HG02763 (cell line): ENCODE data around the gene PTAFR.

Source experiments
- ATAC-seq: cut with Tn5 transposase; IDR thresholded peaks from one replicate; pipeline ENCODE4 v1.9.1; 2021; ENCODE audit warnings: mild to moderate bottlenecking, moderate library complexity; ENCODE audit not compliant: unreplicated experiment

PTAFR gene

DNA sequence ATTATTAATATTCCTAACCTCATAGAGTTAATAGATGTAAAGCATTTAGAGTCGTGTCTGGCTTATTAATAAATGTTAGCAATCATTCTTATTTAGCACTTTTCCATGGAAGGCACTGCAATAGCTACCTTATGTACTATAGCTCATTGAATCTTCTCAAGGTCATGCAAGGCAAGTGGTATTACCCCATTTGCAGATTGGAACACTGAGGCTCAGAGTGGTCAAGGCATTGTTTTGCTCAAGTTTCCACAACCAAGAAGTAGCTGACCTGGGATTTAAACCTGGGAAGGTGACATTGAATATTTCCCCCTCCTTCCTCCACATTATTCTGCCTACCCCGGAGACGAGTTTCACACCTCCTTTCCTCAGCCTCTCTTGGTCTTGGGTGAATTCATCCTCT, 50.3 kb downstream of the PTAFR start:
- ATAC-seq = no peak

DNA sequence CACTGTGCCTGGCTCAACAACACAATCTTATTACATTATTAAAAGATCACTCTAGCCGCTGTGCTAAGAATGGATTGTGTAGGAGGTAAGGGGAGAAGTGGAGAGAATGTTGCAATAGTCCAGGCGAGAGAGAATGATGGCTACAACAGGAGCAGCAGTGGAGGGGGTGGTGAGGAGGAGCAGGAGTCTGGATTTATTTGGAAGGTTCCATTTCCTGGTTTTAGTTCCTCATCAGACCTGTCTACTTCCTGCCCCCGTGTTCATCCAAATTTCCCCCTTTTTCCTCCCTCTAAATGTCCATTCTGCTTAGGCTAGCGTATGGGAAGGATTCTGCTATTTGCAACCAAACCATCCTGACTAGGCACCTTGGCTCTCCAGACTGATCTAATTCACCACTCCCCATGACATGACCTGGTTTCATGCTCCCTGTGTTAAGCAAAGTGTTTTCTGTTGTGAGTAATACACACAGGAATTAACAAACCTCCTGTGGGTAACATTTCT, 53.0 kb downstream of the PTAFR start:
- ATAC-seq = no peak

DNA sequence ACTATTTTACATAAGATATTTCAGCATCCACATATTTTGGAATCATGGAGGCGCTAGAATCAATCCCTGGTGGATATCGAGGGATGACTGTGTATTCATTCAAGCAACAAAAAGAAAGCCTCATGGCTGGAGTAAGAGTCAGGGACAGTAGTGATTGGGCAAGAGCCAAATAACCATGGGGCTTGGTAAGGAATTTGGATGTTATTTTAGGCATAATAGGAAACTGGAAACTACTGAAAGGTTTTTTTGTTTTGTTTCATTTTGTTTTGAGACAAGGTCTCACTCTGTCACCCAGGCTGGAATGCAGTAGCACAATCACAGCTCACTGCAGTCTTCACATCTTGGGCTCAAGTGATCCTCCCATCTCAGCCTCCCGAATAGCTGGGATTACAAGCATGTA, 54.3 kb downstream of the PTAFR start:
- no peak for ATAC-seq

DNA sequence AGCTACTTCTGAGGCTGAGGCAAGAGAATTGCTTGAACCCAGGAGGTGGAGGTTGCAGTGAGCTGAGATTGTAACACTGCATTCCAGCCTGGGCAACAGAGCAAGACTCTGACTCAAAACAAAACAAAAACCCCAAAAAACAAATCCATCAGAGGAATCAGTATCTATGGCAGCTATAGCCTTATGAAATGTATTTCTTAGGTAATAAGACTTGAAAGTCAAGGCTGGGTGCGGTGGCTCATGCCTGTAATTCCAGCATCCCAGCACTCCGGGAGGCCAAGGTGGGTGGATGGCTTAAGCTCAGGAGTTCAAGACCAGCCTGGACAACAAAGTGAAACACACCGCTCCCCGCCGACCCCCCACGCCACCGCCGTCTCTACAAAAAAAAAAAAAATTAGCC, 56.9 kb downstream of the PTAFR start:
- ATAC-seq = no peak

DNA sequence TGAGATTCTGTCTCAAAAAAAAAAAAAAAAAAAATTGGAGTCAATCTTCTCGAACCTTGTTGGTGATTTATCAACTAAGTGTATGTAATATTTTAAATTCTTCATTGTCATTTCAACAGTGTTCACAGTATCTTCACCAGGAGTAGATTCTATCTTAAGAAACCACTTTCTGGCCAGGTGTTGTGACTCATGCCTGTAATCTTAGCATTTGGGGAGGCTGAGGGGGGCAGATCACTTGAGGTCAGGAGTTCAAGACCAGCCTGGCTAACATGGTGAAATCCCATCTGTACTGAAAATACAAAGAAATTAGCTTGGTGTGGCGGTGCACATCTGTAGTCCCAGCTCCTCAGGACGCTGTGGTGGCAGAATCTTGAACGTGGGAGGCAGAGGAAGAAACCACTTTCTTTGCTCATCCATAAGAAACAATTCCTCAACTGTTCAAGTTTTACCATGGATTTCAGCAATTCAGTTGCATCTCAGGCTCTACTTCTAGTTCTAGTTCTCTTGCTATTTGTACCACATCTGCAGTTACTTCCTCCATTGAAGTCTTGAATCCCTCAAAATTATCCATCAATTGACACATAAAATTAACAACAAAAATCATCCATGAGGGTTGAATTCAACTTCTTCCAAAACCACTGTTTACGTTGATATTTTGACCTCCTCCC, 57.7 kb downstream of the PTAFR start:
- no peak for ATAC-seq

DNA sequence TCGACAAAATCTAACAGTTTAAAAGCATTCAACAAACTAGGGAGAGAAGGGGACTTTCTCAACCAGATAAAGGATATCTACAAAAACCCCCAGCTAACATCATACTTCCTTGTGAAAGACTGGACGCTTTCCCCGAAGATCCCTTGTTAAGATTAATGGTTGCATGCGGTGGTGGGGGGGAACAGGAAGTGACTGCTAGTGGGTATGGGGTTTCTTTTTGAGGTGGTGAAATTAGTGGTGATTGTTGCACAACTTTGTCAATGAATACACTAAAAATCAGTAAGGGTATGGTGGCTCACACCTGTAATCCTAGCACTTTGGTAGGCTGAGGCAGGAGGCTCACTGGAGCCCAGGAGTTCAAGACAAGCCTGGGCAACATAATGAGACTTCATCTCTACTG, 61.2 kb downstream of the PTAFR start:
- ATAC-seq = no peak

DNA sequence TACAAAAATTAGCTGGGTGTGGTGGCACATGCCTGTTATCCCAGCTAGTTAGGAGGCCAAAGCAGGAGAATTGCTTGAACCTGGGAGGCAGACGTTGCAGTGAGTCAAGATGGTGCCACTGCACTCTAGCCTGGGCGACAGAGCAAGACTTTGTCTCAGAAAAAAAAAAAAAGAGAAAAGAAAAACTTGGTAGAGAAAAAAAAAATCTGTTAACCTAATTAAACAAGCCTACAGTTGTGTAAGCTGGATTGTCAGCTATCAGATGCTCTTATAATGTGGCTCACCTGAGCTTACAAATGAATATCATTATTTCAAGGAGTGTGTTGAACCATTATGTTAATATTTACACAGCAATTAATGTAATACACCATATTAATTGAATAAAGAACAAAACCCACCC, 61.6 kb downstream of the PTAFR start:
- no peak for ATAC-seq

DNA sequence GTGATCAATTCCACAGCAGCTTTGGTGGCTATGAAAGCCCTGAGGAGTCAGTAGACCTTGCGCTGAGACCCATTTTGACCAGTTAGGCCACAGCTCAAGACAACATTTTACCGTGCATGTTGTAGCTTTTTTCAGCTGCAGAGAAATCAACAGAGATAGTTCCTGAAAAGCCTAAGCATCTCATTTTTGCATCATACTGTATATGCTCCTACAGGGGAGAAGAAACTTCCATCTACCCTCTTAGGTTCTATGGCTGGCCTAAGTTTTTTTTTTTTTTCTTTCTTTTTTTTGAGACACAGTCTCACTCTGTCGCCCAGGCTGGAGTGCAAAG, 63.3 kb downstream of the PTAFR start:
- ATAC-seq = no peak

DNA sequence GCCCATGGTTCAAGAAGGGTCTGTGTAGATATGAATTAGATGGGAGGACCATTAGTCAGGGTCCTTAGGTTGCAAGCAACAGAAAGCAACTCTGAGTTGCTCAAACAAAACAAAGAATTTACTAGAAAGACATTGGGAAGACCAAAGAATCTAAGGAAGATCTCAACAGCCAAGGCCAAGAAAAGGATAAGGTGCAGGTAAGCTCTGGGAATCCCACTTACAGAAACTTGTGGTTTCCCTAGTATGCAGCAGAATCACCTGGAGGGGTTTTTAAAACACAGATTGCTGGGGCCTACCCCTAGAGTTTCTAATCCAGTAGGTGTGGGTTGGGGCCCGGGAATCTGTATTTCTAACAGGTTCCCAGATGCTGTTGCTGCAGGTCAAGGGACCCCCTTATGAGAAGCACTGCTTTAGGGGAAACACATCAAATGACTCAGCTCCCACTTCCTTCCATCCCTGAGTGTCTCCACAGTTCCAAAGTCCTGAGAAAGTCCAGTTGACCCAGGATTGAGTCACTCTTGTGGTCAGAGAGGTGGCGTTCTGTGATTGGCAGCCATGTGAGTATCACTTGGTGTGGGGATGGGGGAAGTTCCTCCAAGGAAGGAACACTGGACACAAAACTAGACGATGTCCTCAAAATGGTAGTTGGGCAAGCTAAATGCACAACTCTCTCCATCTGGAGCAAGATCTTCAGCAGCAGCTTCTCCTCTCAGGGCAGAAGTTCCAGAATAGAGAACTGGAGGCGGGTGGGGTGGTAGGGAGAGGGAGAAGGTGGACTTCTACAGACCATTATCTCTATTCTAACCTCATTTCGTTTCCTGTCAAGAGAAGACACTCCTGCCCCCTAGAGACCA, 63.9 kb downstream of the PTAFR start:
- no peak for ATAC-seq

DNA sequence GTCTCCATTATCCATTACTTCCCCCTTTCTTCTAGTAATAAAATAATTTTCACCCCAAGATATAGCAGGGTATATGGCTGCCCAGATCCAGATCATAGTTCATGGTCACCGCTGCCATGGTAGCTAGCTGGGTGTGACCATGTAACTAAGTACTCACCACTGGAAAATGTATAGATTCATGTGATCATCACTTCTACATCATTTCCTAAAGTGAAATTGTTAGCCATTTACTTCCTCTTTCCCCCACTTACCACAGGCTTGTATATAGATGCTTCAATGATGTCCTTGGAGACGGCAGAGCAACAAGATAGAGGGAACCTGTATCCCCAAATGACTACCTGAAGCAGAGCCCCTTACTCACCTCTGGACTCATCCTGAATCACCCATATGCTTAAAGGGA, 65.3 kb downstream of the PTAFR start:
- no peak for ATAC-seq

DNA sequence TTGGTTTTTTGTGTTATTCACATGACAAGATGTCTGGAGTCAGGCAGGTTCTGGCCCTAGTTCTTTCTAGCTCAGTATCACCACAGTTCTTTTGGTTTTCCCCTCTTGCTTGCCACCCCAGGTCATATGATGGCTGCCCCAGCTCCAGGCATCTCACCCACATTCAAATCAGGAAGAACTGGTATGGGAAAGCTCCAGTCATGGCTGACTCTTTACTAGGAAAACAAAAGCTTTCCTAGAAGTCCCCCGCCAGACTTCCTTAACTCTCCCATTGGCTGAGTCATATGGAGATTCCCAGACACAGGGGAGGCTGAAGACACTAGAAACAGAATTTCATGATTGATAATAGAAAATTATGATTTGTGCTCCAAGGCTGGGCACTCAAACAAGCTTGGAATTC, 65.9 kb downstream of the PTAFR start:
- no peak for ATAC-seq

DNA sequence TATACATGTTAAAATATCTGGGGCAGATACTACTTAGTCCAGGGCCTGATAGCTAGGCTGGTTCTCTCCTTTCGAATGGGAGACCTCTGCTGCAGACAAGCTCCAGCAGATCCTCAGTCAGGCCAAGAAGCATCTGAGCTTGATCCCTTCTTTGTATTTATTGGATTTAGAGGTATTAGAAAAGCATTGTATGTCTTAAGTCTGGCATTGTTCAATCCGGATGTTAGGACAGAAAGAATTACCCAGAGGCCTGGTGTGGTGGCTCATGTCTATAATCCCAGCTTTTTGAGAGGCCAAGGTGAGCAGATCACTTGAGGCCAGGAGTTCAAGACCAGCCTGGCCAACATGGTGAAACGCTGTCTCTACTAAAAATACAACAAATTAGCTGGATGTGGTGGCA, 66.9 kb downstream of the PTAFR start:
- ATAC-seq = no peak

DNA sequence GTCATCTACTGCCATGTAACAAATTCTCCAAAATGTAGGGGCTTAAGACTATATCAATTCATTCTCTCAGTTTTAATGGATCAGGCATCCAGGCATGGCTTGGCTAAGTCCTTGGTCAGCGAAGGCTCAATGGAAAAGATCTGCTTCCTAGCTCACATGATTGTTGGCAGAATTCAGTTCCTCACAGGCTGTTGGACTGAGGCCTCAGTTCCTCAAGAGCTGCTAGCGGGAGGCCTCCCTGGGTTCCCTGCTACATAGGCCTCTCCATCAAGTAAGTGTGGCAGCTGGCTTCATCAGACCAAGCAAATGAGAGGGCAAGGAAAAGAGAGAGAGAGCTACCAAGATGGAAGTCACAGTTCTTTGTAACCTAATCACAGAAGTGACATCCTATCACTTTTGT, 68.5 kb downstream of the PTAFR start:
- ATAC-seq = no peak

DNA sequence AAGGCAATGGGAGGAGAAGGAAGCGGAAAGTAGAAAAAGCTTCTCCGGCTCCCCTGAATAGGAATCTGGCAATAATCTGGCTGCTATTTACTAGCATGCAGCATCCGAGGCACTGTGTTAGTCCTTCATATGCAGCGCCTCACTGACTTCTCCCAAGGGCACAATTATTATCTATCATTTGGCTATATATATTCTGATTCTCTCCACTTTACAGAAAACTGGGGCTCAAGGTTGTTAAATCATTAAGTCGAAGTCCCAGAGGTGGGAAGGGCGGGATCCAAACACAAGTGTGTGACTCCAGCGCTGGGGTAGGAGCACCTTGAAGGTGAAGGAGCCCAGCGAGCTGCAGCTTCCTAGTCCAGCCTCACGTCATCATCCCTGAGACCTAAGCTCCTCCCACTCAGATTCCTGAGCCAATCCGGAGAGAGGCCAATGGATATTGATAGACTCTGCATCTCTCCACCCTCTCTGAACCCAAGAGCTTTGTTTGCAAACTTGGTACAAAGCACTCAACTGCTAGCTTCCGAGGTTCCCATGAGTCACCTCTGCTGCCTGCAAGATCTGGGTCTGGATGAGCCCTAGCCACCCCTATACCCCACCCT, 71.5 kb downstream of the PTAFR start:
- ATAC-seq = no peak

DNA sequence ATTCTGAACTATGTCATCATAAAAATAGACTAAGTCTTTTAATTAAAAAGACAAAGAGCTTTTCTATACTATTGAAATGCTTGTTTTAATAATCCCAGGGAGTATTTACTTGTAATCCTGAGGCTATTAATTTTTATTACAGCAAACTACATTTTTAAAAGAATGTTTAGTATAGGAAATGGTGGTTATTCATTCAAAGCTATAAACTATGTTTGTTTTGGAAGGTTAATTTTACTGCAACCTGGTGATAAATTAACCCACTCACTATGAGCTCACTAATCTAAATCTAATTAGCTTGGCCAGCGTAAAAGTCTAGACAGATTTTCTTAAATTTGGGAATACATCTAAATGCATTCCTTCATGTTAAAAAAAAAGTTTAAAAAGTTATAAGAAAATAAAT, 74.3 kb downstream of the PTAFR start:
- ATAC-seq = no peak

DNA sequence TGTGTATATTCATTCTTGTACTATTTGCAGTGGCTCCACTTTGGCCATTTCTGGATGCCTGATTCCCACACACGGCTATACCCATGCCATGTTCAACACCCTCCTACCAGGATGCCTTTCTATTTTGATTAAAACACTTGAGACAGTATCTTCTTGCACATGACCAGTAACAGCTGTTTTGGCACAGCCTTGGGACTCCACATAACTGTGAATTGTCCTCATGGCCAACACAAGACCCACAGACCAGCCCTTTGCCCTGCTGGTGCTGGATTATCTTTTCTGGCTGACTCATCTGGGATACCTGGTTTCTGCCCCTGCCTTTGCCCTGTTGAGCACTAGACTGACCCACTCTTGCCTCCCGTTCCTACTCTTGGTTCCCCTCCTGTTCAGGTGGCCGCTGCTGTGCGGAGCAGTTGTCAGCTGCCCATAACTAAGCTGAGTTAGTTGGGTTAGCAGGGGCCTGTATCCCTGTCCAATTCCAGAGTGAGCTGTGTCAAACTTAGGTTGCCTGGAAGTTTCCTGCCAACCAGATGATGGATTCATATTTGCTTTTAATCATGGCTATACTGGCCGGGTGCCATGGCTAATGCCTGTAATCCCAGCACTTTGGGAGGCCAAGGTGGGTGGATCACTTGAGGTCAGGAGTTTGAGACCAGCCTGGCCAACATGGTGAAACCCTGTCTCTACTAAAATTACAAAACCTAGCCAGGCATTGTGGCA, 77.3 kb downstream of the PTAFR start:
- no peak for ATAC-seq
